ENCODE data around the gene WDR11.
A peak's percentile ranks its signal among the peaks of the same experiment; 100 is the strongest.

WDR11 gene, protein sequence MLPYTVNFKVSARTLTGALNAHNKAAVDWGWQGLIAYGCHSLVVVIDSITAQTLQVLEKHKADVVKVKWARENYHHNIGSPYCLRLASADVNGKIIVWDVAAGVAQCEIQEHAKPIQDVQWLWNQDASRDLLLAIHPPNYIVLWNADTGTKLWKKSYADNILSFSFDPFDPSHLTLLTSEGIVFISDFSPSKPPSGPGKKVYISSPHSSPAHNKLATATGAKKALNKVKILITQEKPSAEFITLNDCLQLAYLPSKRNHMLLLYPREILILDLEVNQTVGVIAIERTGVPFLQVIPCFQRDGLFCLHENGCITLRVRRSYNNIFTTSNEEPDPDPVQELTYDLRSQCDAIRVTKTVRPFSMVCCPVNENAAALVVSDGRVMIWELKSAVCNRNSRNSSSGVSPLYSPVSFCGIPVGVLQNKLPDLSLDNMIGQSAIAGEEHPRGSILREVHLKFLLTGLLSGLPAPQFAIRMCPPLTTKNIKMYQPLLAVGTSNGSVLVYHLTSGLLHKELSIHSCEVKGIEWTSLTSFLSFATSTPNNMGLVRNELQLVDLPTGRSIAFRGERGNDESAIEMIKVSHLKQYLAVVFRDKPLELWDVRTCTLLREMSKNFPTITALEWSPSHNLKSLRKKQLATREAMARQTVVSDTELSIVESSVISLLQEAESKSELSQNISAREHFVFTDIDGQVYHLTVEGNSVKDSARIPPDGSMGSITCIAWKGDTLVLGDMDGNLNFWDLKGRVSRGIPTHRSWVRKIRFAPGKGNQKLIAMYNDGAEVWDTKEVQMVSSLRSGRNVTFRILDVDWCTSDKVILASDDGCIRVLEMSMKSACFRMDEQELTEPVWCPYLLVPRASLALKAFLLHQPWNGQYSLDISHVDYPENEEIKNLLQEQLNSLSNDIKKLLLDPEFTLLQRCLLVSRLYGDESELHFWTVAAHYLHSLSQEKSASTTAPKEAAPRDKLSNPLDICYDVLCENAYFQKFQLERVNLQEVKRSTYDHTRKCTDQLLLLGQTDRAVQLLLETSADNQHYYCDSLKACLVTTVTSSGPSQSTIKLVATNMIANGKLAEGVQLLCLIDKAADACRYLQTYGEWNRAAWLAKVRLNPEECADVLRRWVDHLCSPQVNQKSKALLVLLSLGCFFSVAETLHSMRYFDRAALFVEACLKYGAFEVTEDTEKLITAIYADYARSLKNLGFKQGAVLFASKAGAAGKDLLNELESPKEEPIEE

GRCh38 chr10:120850911-120851865 is at the start of gene WDR11:
TSS of gene WDR11 (plus strand) at chr10:120851362. CDS start at chr10:120851421, 59 bp downstream.
- H3K4me3 ChIP-seq (ENCODE audit: low read depth, low read length): peak within 1 kb of the TSS; percentile 93
- TF ChIP-seq, protein P1, sequence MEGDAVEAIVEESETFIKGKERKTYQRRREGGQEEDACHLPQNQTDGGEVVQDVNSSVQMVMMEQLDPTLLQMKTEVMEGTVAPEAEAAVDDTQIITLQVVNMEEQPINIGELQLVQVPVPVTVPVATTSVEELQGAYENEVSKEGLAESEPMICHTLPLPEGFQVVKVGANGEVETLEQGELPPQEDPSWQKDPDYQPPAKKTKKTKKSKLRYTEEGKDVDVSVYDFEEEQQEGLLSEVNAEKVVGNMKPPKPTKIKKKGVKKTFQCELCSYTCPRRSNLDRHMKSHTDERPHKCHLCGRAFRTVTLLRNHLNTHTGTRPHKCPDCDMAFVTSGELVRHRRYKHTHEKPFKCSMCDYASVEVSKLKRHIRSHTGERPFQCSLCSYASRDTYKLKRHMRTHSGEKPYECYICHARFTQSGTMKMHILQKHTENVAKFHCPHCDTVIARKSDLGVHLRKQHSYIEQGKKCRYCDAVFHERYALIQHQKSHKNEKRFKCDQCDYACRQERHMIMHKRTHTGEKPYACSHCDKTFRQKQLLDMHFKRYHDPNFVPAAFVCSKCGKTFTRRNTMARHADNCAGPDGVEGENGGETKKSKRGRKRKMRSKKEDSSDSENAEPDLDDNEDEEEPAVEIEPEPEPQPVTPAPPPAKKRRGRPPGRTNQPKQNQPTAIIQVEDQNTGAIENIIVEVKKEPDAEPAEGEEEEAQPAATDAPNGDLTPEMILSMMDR (IDR thresholded peaks at IDR 0.05; ENCODE audit: low read depth, low read length): no peak

- TF ChIP-seq, protein P1 (IDR thresholded peaks at IDR 0.05; ENCODE audit: low read depth, low read length): no peak
- no peak overlapping the region for H3K4me3 ChIP-seq (ENCODE audit: low read depth, low read length)
These were observed 48.2 kb upstream of the WDR11 start for GRCh38 chr10:120802935-120803334.

- TF ChIP-seq, protein P1 (IDR thresholded peaks at IDR 0.05; ENCODE audit: low read depth, low read length): no peak
- H3K4me3 ChIP-seq (ENCODE audit: low read depth, low read length): no peak overlapping the region
These were observed 47.2 kb upstream of the WDR11 start for GRCh38 chr10:120803972-120804371.

DNA sequence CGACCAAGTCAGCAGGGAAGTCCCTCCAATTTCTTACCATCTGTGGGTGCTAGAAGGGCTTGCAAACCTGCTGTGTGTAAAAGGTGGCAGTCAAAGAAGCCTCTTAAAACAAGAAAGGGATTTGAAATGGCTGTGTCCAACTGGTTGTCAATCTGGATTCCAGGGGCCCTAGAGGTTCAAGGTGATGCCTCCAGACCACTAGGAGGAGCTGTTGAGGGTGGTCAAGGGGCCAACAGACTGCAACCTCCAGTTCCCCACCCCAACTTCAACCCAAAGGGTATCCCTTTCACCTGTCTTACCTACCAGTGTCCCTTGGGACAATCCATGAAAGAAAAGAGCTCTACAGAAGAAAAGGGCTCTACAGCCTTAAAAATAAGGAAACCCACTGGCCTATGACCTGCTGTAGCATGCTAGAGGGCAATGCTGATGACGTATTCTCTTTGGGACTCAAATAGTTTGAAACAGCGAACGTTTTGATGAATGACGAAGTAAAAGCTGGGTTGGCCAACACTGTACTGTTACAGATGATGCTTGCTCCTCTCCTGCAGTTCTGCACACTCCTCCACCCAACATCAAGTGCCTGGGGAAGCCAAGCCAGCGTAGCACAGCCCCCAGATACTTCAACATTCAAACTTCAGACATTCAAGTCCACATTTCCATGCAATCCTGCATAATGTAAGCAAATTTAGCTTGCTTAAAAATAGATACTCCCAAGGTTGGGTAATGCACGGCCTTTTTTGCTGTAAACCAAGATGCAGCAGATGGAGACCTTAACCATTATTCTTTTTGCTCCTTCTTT is 45.9 kb upstream of the WDR11 start:
- TF ChIP-seq, protein P1 (IDR thresholded peaks at IDR 0.05; ENCODE audit: low read depth, low read length): no peak

DNA sequence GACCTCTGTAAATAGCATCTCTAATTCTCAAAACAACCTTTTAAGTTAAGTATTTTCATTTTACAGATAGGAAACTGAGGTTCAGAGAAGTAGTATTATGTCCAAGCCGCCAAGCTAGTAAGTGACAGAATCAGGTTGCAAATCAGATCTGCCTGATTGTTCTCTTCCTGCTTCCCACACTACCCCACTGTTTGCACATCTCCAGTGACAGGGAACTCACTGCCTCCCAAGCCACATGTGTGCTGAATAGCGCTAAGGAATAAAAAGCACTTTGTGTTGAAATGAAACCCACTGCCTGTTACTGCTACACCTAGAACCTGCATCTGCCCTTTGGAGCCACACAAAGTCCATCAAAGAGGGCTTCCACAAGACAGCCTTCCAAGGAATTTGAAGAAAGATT is 45.1 kb upstream of the WDR11 start:
- TF ChIP-seq, protein P1 (IDR thresholded peaks at IDR 0.05; ENCODE audit: low read depth, low read length): no peak
- H3K4me3 ChIP-seq (ENCODE audit: low read depth, low read length): no peak overlapping the region

More for the DNA sequence above, 45.9 kb upstream of the WDR11 start:
- no peak overlapping the region for H3K4me3 ChIP-seq (ENCODE audit: low read depth, low read length)
